ENCODE results near the gene ADCY5.

Gene ADCY5

GRCh38 chr3:123412076-123412475, 36.8 kb downstream of the ADCY5 start:
- no peaks in the 10 kb centered on the region for H3K4me1 Mint-ChIP-seq (ENCODE audit: low read depth)
- no peak overlapping the region for H3K4me3 Mint-ChIP-seq
- no peaks in the 10 kb centered on the region for H3K36me3 Mint-ChIP-seq
- H3K9me3 Mint-ChIP-seq (ENCODE audit: low read depth): no peaks in the 10 kb centered on the region
- no peaks in the 10 kb centered on the region for H3K27me3 Mint-ChIP-seq
- H3K27ac Mint-ChIP-seq: no peak overlapping the region

- H3K4me3 Mint-ChIP-seq: no peak overlapping the region
- H3K4me1 Mint-ChIP-seq (ENCODE audit: low read depth): no peaks in the 10 kb centered on the region
- H3K27ac Mint-ChIP-seq: no peak overlapping the region
- no peaks in the 10 kb centered on the region for H3K36me3 Mint-ChIP-seq
- no peaks in the 10 kb centered on the region for H3K9me3 Mint-ChIP-seq (ENCODE audit: low read depth)
- no peaks in the 10 kb centered on the region for H3K27me3 Mint-ChIP-seq
Measured at GRCh38 chr3:123411340-123412040, 37.4 kb downstream of the ADCY5 start.

DNA sequence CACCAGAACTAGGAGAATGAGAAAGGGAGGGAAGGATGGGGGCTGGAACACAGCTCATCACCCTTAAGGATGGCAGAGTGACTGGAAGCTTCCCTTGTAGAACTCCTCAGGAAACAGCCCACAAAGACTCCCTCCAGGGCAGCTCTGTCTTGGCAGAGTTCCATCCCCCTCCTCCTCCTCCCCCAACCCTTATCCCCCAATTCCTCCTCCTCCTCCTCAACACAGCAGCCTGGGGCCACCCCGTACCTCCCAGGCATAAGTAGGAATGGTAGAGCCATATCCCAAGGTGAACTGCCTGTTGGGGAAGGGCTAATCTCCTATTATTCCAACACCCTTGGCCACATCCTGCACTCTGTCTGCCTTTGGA, 38.8 kb downstream of the ADCY5 start:
- Mint-ChIP-seq H3K36me3 (no peaks in the 10 kb centered on the region), H3K9me3 (ENCODE audit: low read depth) (no peaks in the 10 kb centered on the region), H3K27me3 (no peaks in the 10 kb centered on the region), H3K4me1 (ENCODE audit: low read depth) (no peaks in the 10 kb centered on the region), H3K27ac (no peak overlapping the region), H3K4me3 (no peak overlapping the region)

GRCh38 chr3:123409443-123410148, 39.3 kb downstream of the ADCY5 start:
- Mint-ChIP-seq H3K27me3 (no peaks in the 10 kb centered on the region), H3K4me1 (ENCODE audit: low read depth) (no peaks in the 10 kb centered on the region), H3K9me3 (ENCODE audit: low read depth) (no peaks in the 10 kb centered on the region), H3K27ac (no peak overlapping the region), H3K4me3 (no peak overlapping the region), H3K36me3 (no peaks in the 10 kb centered on the region)

- Mint-ChIP-seq H3K4me1 (ENCODE audit: low read depth) (no peaks in the 10 kb centered on the region), H3K4me3 (no peak overlapping the region), H3K27ac (no peak overlapping the region), H3K27me3 (no peaks in the 10 kb centered on the region), H3K9me3 (ENCODE audit: low read depth) (no peaks in the 10 kb centered on the region), H3K36me3 (no peaks in the 10 kb centered on the region)
Measured at GRCh38 chr3:123406598-123406997, 42.3 kb downstream of the ADCY5 start.

GRCh38 chr3:123405936-123406510, 42.9 kb downstream of the ADCY5 start:
- Mint-ChIP-seq H3K9me3 (ENCODE audit: low read depth) (no peaks in the 10 kb centered on the region), H3K36me3 (no peaks in the 10 kb centered on the region), H3K27me3 (peaks cover under 1% of the 10 kb centered on the region), H3K4me1 (ENCODE audit: low read depth) (no peaks in the 10 kb centered on the region), H3K4me3 (no peak overlapping the region), H3K27ac (no peak overlapping the region)

DNA sequence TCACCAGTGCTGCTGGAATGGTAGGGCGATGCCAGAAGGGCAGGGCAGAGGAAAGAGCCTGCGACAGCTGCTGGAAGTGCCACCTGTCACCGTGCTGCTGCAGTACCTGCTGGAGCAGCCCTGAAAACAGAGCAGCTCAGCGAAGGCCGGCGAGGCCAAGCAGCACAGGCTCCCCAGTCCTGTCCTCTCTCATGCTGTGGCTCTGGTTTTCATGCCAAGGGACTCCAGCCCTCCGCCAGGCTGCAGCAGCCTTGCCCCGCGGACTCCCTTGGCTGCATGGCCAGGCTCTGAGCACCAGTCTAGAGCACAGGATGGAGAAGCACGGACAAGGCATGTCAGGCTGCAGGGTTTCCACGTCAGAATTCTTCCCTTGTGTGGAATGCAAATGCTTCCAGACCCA, 43.9 kb downstream of the ADCY5 start:
- Mint-ChIP-seq H3K27me3 (peaks cover 3% of the 10 kb centered on the region), H3K4me1 (ENCODE audit: low read depth) (no peaks in the 10 kb centered on the region)

GRCh38 chr3:123404391-123404790, 44.5 kb downstream of the ADCY5 start:
- Mint-ChIP-seq H3K27ac (no peak overlapping the region), H3K9me3 (ENCODE audit: low read depth) (no peaks in the 10 kb centered on the region), H3K36me3 (no peaks in the 10 kb centered on the region), H3K4me3 (no peak overlapping the region), H3K4me1 (ENCODE audit: low read depth) (no peaks in the 10 kb centered on the region), H3K27me3 (peaks cover 5% of the 10 kb centered on the region)

More for the DNA sequence above, 43.9 kb downstream of the ADCY5 start:
- H3K36me3 Mint-ChIP-seq: no peaks in the 10 kb centered on the region
- H3K27ac Mint-ChIP-seq: no peak overlapping the region
- no peak overlapping the region for H3K4me3 Mint-ChIP-seq
- H3K9me3 Mint-ChIP-seq (ENCODE audit: low read depth): no peaks in the 10 kb centered on the region

- no peaks in the 10 kb centered on the region for H3K36me3 Mint-ChIP-seq
- H3K4me1 Mint-ChIP-seq (ENCODE audit: low read depth): no peaks in the 10 kb centered on the region
- H3K4me3 Mint-ChIP-seq: no peak overlapping the region
- H3K27me3 Mint-ChIP-seq: peaks cover 5% of the 10 kb centered on the region
- H3K27ac Mint-ChIP-seq: no peak overlapping the region
- no peaks in the 10 kb centered on the region for H3K9me3 Mint-ChIP-seq (ENCODE audit: low read depth)
Measured at GRCh38 chr3:123401836-123402530, 46.9 kb downstream of the ADCY5 start.

- Mint-ChIP-seq H3K4me3 (no peak overlapping the region), H3K36me3 (no peaks in the 10 kb centered on the region), H3K4me1 (ENCODE audit: low read depth) (no peaks in the 10 kb centered on the region), H3K9me3 (ENCODE audit: low read depth) (no peaks in the 10 kb centered on the region), H3K27me3 (peaks cover 8% of the 10 kb centered on the region), H3K27ac (no peak overlapping the region)
Measured at GRCh38 chr3:123400169-123400568, 48.7 kb downstream of the ADCY5 start.

DNA sequence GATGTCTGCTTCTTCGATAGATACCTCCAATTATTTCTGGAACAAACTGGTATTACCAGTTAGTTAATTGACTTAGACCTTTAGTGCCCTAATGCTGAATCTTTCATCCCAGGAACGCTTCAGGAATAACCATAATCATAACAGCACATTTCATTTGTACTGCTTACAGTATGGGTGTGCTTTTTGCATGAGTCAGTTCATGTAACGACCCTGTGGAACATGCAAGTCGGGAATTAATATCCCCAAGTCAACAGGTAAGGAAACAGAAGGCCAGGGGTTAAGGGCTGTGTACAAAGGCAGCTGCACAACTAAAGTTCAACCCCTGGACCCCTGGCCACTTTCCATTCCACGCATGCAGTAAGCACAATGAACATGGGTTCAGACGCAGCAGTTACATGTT, 49.2 kb downstream of the ADCY5 start:
- H3K27me3 Mint-ChIP-seq: peaks cover 9% of the 10 kb centered on the region
- H3K27ac Mint-ChIP-seq: no peak overlapping the region
- H3K9me3 Mint-ChIP-seq (ENCODE audit: low read depth): no peaks in the 10 kb centered on the region
- H3K4me1 Mint-ChIP-seq (ENCODE audit: low read depth): no peaks in the 10 kb centered on the region
- no peaks in the 10 kb centered on the region for H3K36me3 Mint-ChIP-seq
- H3K4me3 Mint-ChIP-seq: no peak overlapping the region

- H3K27me3 Mint-ChIP-seq: peaks cover 16% of the 10 kb centered on the region
Measured at GRCh38 chr3:123397921-123398785, 50.7 kb downstream of the ADCY5 start.

GRCh38 chr3:123397050-123397590, 51.8 kb downstream of the ADCY5 start:
- Mint-ChIP-seq H3K9me3 (ENCODE audit: low read depth) (no peaks in the 10 kb centered on the region), H3K36me3 (no peaks in the 10 kb centered on the region), H3K27me3 (peaks cover 16% of the 10 kb centered on the region)

More at GRCh38 chr3:123397921-123398785, 50.7 kb downstream of the ADCY5 start:
- Mint-ChIP-seq H3K4me3 (no peak overlapping the region), H3K9me3 (ENCODE audit: low read depth) (no peaks in the 10 kb centered on the region), H3K27ac (no peak overlapping the region), H3K4me1 (ENCODE audit: low read depth) (no peaks in the 10 kb centered on the region), H3K36me3 (no peaks in the 10 kb centered on the region)

More at GRCh38 chr3:123397050-123397590, 51.8 kb downstream of the ADCY5 start:
- Mint-ChIP-seq H3K4me1 (ENCODE audit: low read depth) (no peaks in the 10 kb centered on the region), H3K4me3 (no peak overlapping the region), H3K27ac (no peak overlapping the region)

Measured in activated naive CD8-positive, alpha-beta T cell (primary cell).